H1 (cell line): ENCODE results near the gene BCL11A. TPM values are rescaled to one million over a fixed set of nuclear protein-coding genes. Genes with fewer than 3 reads are reported as not detected.

ENCODE experiments used
- RFX5 ChIP-seq: IDR thresholded peaks from 2 replicates; pipeline ENCODE4 v1.6.1; 2011; ENCODE audit warnings: low read depth, low read length, improper control_type of control experiment, borderline replicate concordance
- polyA plus RNA-seq, 7 experiments: library from polyadenylated mRNA; depleted of rRNA in 3 of 7; stranded (reverse) in 5 of 7; unstranded in 2 of 7; fragments of >200 nt in 5 of 7; fragments of 200-250 nt in 2 of 7; gene quantifications; 1 replicate in 5 of 7; 2 replicates in 1 of 7; 4 replicates in 1 of 7; pipeline versions ENCODE4 v1.2.1 to v1.2.3, GENCODE V29; 2011 to 2013; ENCODE audit warnings: missing spikeins in 2 of 7, mixed read lengths in 2 of 7
- total RNA-seq: library from RNA; stranded (reverse); fragmentation: NEBNext Ultra II Directional; extraction: Animal tissue kit (Norgen Biotek cat#: 25700); gene quantifications from 2 replicates; pipeline ENCODE4 v1.2.1, GENCODE V29; 2021
- TF ChIP-seq, protein P1 (sequence below), 3 experiments: IDR thresholded peaks; 1 replicate in 2 of 3; 2 replicates in 1 of 3; pipeline versions ENCODE4 v1.5.1 to v1.6.1; 2011; ENCODE audit warnings: low read length in 3 of 3, mild to moderate bottlenecking in 3 of 3, inconsistent platforms in 2 of 3, low read depth in 1 of 3, moderate library complexity in 1 of 3; ENCODE audit not compliant: insufficient read depth in 1 of 3; ENCODE audit errors: control extremely low read depth in 1 of 3

BCL11A gene
- total and polyA plus RNA-seq, 2 of the 8 experiments (the other 6 are each of a cell fraction or from before 2014, with no cell fraction given) = 11.9 to 59.3 TPM

DNA sequence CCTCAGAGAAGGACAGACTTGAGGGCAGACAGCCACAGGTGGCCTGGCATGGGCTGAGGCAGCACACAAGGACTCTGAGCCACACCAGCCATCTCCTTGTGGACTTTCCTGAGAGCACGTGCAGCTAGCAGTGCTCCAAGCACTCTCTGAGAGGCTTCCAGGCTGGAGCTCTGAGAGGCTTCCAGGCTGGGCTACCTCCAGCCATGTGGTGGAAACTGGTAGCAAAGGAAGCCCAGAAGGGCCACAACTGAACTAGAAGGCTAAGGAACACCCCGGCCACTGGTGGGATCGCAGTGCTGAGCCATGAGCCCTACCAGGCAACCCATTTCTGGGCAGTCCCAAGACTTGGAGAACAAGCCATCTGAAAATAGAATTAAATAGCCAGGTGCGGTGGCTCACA is 39.5 kb downstream of the BCL11A start (continued):
- TF ChIP-seq, protein P1, sequence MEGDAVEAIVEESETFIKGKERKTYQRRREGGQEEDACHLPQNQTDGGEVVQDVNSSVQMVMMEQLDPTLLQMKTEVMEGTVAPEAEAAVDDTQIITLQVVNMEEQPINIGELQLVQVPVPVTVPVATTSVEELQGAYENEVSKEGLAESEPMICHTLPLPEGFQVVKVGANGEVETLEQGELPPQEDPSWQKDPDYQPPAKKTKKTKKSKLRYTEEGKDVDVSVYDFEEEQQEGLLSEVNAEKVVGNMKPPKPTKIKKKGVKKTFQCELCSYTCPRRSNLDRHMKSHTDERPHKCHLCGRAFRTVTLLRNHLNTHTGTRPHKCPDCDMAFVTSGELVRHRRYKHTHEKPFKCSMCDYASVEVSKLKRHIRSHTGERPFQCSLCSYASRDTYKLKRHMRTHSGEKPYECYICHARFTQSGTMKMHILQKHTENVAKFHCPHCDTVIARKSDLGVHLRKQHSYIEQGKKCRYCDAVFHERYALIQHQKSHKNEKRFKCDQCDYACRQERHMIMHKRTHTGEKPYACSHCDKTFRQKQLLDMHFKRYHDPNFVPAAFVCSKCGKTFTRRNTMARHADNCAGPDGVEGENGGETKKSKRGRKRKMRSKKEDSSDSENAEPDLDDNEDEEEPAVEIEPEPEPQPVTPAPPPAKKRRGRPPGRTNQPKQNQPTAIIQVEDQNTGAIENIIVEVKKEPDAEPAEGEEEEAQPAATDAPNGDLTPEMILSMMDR (IDR thresholded peaks at IDR 0.05; ENCODE audit: control extremely low read depth in 1 of 3, insufficient read depth in 1 of 3, low read depth in 1 of 3, low read length in 3 of 3) = no peak
- TF ChIP-seq RFX5 = no peak
